ENCODE measurements around the gene GOLGA8J.
A peak's percentile ranks its signal among the peaks of the same experiment; 100 is the strongest.
"Not testable (repeated sequence)": the region's sequence is repeated elsewhere in the genome, so short reads cannot be mapped to it uniquely, and the experiment has no call there.

Gene GOLGA8J

DNA sequence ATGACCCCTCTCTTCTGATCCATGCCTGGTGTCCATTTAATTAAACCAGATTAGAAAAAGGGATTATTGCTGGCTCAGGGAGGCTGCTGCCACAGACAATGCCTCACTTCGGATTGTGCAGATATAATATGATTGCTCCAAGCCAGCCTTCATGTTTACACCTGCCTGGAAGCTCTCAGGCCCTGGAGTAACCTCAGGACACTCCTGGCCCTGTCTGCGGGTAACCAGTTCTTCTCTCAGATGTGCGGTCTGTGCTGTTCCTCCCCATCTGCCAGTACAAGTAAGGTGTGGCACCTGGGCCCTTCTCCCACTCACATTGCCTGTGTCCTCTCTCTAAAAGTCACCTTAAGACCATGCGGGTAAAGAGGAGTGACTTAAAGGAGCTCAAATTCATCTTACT is 8.8 kb upstream of the GOLGA8J start:
- DNase-seq (ENCODE audit: low read depth, low spot score), result no peak

DNA sequence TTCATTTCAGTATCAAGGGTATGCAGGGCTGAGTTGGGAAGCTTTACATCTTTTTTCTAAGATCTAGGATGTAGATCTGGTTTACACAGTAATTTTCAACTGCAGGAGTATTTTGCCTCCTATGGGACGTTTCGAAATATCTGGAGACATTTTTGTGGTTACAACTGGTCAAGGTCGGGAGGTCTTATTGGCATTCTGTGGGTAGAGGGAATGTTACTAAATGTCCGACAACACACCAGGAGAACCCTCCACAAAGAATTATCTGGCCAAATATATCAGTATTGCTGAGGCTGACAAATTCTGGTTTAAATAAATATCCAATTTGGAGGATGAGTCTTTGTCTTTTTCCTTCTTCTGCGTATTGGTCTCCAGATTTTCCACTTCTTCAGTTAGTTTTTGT is 1.9 kb upstream of the GOLGA8J start:
- peak; percentile 46 for DNase-seq (ENCODE audit: low read depth, low spot score)

DNA sequence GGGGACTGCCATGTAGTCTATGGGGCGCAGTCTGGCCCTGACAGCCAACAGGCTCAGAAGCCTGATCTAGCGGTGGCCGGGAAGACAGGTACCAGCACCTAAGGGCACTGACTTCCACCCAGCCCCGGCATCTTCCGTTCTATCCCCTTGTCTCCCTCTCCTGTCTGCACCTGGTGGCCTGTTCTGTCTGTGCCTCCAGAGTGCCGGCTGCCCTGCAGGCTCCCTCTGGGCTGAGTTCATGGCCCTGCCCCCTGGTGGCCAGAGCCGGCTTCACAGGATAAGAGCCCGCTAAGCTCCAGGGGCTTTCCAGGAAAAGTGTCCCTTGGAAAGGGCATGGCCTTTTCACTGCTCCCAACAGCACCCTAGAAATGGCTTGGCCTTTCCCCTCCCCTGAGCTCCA is 15.1 kb downstream of the GOLGA8J start:
- DNase-seq (ENCODE audit: low read depth, low spot score), result not testable (repeated sequence)

GRCh38 chr15:30102890-30103289 is 20.1 kb downstream of the GOLGA8J start:
- not testable (repeated sequence) for DNase-seq (ENCODE audit: low read depth, low spot score)

DNA sequence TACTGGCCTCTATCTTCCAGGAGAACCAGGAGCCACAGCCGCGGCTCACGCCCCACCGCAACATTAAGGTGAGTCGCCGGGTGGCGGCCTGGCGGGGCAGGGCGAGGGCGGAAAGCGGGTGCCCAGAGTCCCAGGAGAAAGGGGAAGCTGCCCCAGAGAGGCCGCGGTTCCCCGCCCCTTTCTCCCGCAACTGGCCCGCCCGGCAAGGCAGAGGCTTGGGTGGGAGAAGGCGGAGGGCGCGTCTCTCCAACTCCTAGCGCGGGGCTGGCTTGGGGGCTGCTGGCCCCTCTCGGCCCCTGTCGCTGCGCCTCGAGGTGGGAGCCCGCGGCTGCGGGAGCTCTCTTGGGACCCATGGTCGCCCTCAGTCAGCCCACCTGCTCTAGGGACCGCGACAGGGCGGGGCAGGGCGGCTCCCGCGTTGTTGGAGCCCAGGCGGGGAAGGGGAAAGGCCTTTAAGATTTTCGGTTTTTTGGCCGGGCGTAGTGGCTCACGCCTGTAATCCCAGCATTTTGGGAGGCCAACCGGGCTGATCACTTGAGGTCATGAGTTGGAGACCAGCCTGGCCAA is 21.3 kb downstream of the GOLGA8J start:
- not testable (repeated sequence) for DNase-seq (ENCODE audit: low read depth, low spot score)

GRCh38 chr15:30110591-30110990 is 27.8 kb downstream of the GOLGA8J start:
- not testable (repeated sequence) for DNase-seq (ENCODE audit: low read depth, low spot score)

DNA sequence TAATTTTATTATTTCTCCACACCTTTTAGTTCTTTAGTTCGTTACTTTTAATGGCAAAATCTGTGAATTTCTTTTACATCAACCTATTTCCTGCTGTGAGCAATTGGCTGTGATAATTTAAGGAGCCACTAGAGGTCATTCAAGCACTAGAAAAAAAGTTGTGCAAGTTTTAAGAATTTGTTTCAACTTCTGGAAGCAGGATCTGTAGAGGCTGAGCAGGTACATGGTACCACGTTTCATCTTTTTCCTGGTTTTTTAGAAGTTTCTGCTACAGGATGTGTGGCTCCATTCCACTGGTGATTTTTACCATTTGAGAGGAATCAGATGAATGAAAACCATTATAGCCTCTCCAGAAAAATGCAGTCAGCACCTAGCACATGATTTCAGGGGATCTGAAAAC is 47.3 kb downstream of the GOLGA8J start:
- not testable (repeated sequence) for DNase-seq (ENCODE audit: low read depth, low spot score)

DNA sequence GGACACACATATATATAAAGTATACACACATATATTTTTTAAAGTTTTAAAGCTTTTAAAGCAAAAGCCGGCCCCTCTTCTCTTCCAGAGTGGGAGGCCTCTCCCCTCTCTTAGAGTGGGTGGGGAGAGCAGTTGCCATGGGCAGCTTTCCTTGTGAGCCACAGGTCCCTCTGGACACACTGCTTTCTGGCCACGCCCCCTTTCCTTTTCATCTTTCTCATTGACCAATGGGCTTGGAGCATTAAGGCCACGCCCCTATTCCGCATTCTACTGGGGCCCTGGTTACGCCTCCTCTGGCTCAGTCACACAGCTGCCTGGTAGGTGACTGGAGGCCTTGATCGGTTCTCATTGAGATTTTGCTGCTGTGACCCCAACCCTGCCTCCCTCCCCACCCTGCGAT is 52.0 kb downstream of the GOLGA8J start, which contains the start of gene GOLGA8T:
Gene GOLGA8T, plus strand, starts transcription at position 301 of the 400 bp plus-strand sequence. Its CDS starts 98 bp downstream, at position 399.
- not testable (repeated sequence) for DNase-seq (ENCODE audit: low read depth, low spot score)

All from smooth muscle cell of the brain vasculature (primary cell).